Measurements from ENCODE around the gene G6PC3.
A peak's percentile ranks its signal among the peaks of the same experiment; 100 is the strongest.

Gene G6PC3

GRCh38 chr17:44071198-44071520 lies 624 bp downstream of the G6PC3 start:
- TF ChIP-seq, protein P1, sequence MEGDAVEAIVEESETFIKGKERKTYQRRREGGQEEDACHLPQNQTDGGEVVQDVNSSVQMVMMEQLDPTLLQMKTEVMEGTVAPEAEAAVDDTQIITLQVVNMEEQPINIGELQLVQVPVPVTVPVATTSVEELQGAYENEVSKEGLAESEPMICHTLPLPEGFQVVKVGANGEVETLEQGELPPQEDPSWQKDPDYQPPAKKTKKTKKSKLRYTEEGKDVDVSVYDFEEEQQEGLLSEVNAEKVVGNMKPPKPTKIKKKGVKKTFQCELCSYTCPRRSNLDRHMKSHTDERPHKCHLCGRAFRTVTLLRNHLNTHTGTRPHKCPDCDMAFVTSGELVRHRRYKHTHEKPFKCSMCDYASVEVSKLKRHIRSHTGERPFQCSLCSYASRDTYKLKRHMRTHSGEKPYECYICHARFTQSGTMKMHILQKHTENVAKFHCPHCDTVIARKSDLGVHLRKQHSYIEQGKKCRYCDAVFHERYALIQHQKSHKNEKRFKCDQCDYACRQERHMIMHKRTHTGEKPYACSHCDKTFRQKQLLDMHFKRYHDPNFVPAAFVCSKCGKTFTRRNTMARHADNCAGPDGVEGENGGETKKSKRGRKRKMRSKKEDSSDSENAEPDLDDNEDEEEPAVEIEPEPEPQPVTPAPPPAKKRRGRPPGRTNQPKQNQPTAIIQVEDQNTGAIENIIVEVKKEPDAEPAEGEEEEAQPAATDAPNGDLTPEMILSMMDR (IDR thresholded peaks at IDR 0.05; ENCODE audit: borderline replicate concordance, insufficient read depth, low read depth, low read length) = no peak
- peak overlapping the region; percentile 78 for H3K4me3 ChIP-seq (ENCODE audit: low read depth, low read length)

- TF ChIP-seq, protein P1 (IDR thresholded peaks at IDR 0.05; ENCODE audit: borderline replicate concordance, insufficient read depth, low read depth, low read length) = no peak
- H3K4me3 ChIP-seq (ENCODE audit: low read depth, low read length) = peak overlapping the region; percentile 78
Observed at GRCh38 chr17:44071772-44072171, 1.2 kb downstream of the G6PC3 start.

- no peak overlapping the region for H3K4me3 ChIP-seq (ENCODE audit: low read depth, low read length)
- TF ChIP-seq, protein P1 (IDR thresholded peaks at IDR 0.05; ENCODE audit: borderline replicate concordance, insufficient read depth, low read depth, low read length) = no peak
Observed at GRCh38 chr17:44074231-44074910, 3.8 kb downstream of the G6PC3 start.

DNA sequence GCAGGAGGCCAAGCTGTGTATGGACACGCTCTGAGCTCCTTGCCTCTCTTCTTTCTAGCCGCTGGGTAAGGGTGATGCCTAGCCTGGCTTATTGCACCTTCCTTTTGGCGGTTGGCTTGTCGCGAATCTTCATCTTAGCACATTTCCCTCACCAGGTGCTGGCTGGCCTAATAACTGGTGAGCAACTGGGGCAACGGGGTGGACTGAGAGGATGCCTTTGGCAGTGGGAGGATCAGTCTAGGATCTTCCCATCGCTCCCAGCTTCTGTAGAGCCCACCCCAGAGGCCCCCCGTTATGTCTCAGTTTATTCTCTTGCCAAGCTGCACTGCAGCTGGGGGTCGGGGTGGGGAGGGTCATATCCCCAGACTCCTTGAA lies 4.4 kb downstream of the G6PC3 start:
- no peak overlapping the region for H3K4me3 ChIP-seq (ENCODE audit: low read depth, low read length)
- TF ChIP-seq, protein P1 (IDR thresholded peaks at IDR 0.05; ENCODE audit: borderline replicate concordance, insufficient read depth, low read depth, low read length) = no peak

DNA sequence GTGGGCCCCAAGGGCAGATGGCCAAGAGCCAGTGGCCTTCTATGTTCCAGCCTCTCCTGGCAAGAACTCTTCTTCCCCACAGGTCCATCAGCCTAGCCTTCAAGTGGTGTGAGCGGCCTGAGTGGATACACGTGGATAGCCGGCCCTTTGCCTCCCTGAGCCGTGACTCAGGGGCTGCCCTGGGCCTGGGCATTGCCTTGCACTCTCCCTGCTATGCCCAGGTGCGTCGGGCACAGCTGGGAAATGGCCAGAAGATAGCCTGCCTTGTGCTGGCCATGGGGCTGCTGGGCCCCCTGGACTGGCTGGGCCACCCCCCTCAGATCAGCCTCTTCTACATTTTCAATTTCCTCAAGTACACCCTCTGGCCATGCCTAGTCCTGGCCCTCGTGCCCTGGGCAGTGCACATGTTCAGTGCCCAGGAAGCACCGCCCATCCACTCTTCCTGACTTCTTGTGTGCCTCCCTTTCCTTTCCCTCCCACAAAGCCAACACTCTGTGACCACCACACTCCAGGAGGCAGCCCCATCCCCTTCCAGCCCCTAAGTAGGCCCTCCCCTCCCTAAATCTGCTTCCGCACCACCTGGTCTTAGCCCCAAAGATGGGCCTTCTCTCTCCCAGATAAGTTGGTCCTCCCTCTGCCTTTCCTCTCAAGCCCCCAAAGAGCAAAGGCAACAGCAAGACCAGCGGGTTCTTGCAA lies 5.2 kb downstream of the G6PC3 start:
- TF ChIP-seq, protein P1 (IDR thresholded peaks at IDR 0.05; ENCODE audit: borderline replicate concordance, insufficient read depth, low read depth, low read length) = no peak
- no peak overlapping the region for H3K4me3 ChIP-seq (ENCODE audit: low read depth, low read length)

- no peak overlapping the region for H3K4me3 ChIP-seq (ENCODE audit: low read depth, low read length)
- TF ChIP-seq, protein P1 (IDR thresholded peaks at IDR 0.05; ENCODE audit: borderline replicate concordance, insufficient read depth, low read depth, low read length) = no peak
Observed at GRCh38 chr17:44076716-44077594, 6.4 kb downstream of the G6PC3 start.

Measured in GM12875 (cell line).